Caco-2 (cell line): ENCODE data around the gene TPD52L1. TPM values are rescaled to one million over a fixed set of nuclear protein-coding genes. Genes with fewer than 3 reads are reported as not detected.

Source experiments
- BruUV-seq: library from RNA; stranded (reverse); fragments of 400-500 nt; replicated peaks from 2 replicates; lab custom pipeline; 2021; lab: Mats Ljungman, UMichigan
- CTCF ChIA-PET: fragments of 300-600 bp; sonication (Branson Sonifier 250); formaldehyde crosslinking; loops from one replicate; lab custom pipeline; 2022; ENCODE audit warnings: antibody characterized with exemption; lab: Charles Lee
- POLR2A ChIA-PET: fragments of 300-600 bp; sonication (Branson Sonifier 250); formaldehyde crosslinking; loops from one replicate; lab custom pipeline; 2022; ENCODE audit warnings: antibody characterized with exemption; lab: Charles Lee
- DNase-seq, 2 experiments: peaks; one replicate each; pipeline versions ENCODE4 v3.0.0 to v3.0.0-alpha.2; 2020 to 2022
- H3K27me3 ChIP-seq: replicated peaks from 2 replicates; pipeline ENCODE4 v1.6.0; 2011; ENCODE audit warnings: low read length; ENCODE audit not compliant: control insufficient read depth, insufficient read depth
- H3K36me3 ChIP-seq: 2 replicates; pipeline ENCODE4 v1.5.1; 2011; ENCODE audit warnings: low read length; ENCODE audit not compliant: control insufficient read depth, insufficient read depth
- H3K4me1 ChIP-seq: fragments of 250-450 bp; sonication (Bioruptor Pico); 2 replicates; pipeline ENCODE4 v1.5.1; 2020; ENCODE audit warnings: mild to moderate bottlenecking
- H3K4me3 ChIP-seq: 2 replicates; pipeline ENCODE4 v1.5.1; 2011; ENCODE audit warnings: low read depth, mild to moderate bottlenecking, control low read depth, low read length
- H3K9me3 ChIP-seq: fragments of 250-450 bp; sonication (Bioruptor Pico); 2 replicates; pipeline ENCODE4 v1.5.1; 2020; ENCODE audit warnings: mild to moderate bottlenecking, moderate library complexity
- H3K27ac Mint-ChIP-seq: one replicate; pipeline ENCODE4 v1.8.0; 2022; ENCODE audit warnings: mixed read lengths; ENCODE audit not compliant: unreplicated experiment
- H3K27me3 Mint-ChIP-seq: one replicate; pipeline ENCODE4 v1.8.0; 2022; ENCODE audit warnings: mixed read lengths; ENCODE audit not compliant: insufficient read depth, unreplicated experiment
- H3K36me3 Mint-ChIP-seq: one replicate; pipeline ENCODE4 v1.8.0; 2022; ENCODE audit warnings: mild to moderate bottlenecking, mixed read lengths; ENCODE audit not compliant: insufficient read depth, unreplicated experiment
- H3K4me1 Mint-ChIP-seq: one replicate; pipeline ENCODE4 v1.8.0; 2022; ENCODE audit warnings: low read depth, mixed read lengths; ENCODE audit not compliant: unreplicated experiment
- H3K4me3 Mint-ChIP-seq: one replicate; pipeline ENCODE4 v1.8.0; 2022; ENCODE audit warnings: mild to moderate bottlenecking, moderate library complexity, mixed read lengths; ENCODE audit not compliant: unreplicated experiment
- H3K9me3 Mint-ChIP-seq: one replicate; pipeline ENCODE4 v1.8.0; 2022; ENCODE audit warnings: mixed read lengths; ENCODE audit not compliant: unreplicated experiment
- intact Hi-C: fragments of 100-400 bp; cut with micrococcal nuclease; formaldehyde crosslinking; loops from one replicate; pipeline ENCODE4 v1.10.0; 2022; ENCODE audit not compliant: unreplicated experiment
- total RNA-seq: library from RNA; stranded (reverse); gene quantifications from 2 replicates; pipeline ENCODE4 v1.2.3, GENCODE V29; 2022
- TF ChIP-seq, protein P1 (sequence below), 2 experiments: fragments of 200-600 bp in 1 of 2; IDR thresholded peaks; 1 replicate in 1 of 2; 2 replicates in 1 of 2; pipeline versions ENCODE4 v1.5.1 to v1.8.0; 2011 to 2022; ENCODE audit warnings: antibody characterized with exemption in 1 of 2, control low read depth in 1 of 2, inconsistent platforms in 1 of 2, low read depth in 1 of 2, low read length in 1 of 2, mild to moderate bottlenecking in 1 of 2, moderate library complexity in 1 of 2; ENCODE audit not compliant: insufficient read depth in 1 of 2, severe bottlenecking in 1 of 2, unreplicated experiment in 1 of 2

Gene TPD52L1
- total RNA-seq, 1 experiment from 2014 or later, result 83.9 TPM

DNA sequence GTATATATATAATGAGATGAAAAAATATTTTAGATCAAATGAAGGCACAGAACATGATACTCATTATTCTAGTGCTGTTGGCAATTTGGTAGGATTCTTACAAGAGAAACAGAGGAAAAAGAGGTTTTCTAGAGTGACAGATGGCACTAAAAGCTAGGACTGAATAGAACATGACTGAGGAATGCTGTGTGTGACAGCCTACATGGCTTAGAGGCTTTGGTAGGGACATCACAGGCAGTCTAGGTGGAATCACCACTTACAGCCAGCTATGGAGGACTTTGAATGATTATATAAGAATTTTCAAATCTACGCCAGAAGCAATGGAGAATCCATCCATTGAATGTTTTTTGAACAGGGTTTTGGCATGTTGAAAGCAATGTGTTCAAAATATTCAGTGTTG is 52.8 kb downstream of the TPD52L1 start:
- Mint-ChIP-seq H3K27ac (no peak overlapping the region), H3K4me1 (peaks cover 18% of the 10 kb centered on the region), H3K4me3 (no peak overlapping the region), H3K27me3 (no peaks in the 10 kb centered on the region), H3K9me3 (no peaks in the 10 kb centered on the region), H3K36me3 (peaks cover 5% of the 10 kb centered on the region)
- intact Hi-C loops, result no loop called here
- CTCF ChIA-PET, result no interaction called here
- TF ChIP-seq, protein P1, sequence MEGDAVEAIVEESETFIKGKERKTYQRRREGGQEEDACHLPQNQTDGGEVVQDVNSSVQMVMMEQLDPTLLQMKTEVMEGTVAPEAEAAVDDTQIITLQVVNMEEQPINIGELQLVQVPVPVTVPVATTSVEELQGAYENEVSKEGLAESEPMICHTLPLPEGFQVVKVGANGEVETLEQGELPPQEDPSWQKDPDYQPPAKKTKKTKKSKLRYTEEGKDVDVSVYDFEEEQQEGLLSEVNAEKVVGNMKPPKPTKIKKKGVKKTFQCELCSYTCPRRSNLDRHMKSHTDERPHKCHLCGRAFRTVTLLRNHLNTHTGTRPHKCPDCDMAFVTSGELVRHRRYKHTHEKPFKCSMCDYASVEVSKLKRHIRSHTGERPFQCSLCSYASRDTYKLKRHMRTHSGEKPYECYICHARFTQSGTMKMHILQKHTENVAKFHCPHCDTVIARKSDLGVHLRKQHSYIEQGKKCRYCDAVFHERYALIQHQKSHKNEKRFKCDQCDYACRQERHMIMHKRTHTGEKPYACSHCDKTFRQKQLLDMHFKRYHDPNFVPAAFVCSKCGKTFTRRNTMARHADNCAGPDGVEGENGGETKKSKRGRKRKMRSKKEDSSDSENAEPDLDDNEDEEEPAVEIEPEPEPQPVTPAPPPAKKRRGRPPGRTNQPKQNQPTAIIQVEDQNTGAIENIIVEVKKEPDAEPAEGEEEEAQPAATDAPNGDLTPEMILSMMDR (IDR thresholded peaks at IDR 0.05; ENCODE audit: insufficient read depth in 1 of 2, low read depth in 1 of 2, low read length in 1 of 2, severe bottlenecking in 1 of 2, unreplicated experiment in 1 of 2), result no peak
- BruUV-seq, result no TSS peak
- DNase-seq, result no peak
- Histone ChIP-seq H3K4me3 (no peak overlapping the region), H3K27me3 (no peaks in the 10 kb centered on the region), H3K4me1 (peaks cover 30% of the 10 kb centered on the region), H3K36me3 (no peaks in the 10 kb centered on the region), H3K9me3 (no peaks in the 10 kb centered on the region)
- POLR2A ChIA-PET, result no interaction called here

DNA sequence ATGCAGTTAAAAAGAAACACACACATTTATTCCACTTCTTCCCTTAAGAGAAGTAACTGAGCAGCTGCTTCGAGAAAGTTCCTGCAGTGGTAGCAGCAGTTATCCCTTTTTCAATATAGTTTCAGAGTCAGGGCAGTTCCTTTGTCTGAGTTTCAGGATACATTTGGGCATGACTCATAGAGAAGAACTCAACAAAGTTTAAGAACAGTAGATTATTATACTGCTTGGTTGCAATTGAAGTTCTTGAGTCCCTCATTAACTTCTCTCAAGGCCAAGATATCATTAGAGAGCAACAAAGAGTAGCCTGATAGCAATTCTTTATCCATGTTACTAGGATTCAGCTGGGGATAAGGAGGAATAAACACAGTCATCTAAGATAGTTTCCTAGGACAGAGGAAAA is 54.4 kb downstream of the TPD52L1 start:
- CTCF ChIA-PET, result no interaction called here
- TF ChIP-seq, protein P1 (IDR thresholded peaks at IDR 0.05; ENCODE audit: insufficient read depth in 1 of 2, low read depth in 1 of 2, low read length in 1 of 2, severe bottlenecking in 1 of 2, unreplicated experiment in 1 of 2), result no peak
- peaks cover 6% of the 10 kb centered on the region for H3K4me1 Mint-ChIP-seq

DNA sequence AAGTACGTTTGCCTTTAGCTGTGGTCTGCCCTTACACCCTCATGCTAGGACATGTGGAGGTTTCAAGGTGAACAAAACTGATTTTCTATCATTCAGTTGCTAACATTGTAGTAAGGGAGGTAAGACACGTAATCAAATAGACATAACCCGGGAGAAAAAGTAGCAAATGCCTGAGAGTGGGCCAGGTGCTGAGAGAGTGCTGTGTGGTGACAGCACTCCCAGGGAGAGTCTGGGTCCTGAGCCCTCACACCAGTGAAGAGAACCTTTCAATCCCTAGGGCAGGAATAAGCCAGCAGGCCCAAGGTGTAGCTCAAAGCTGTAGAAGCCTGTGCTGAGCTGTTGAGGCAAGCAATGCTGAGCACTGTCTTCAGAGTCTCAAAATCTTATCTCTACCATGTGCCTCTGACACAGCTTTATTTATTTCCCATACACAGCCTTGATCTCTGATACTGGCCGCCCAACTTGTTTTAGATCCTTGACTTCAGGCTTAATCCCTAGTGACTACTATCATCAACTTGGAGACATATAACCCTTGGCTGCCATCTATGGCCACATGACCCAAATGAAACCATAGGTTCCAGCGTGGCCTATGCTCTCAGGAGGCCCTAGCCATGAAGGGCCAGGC is 55.2 kb downstream of the TPD52L1 start:
- Mint-ChIP-seq H3K4me1 (no peaks in the 10 kb centered on the region), H3K36me3 (no peaks in the 10 kb centered on the region), H3K27ac (no peak overlapping the region), H3K9me3 (no peaks in the 10 kb centered on the region), H3K27me3 (no peaks in the 10 kb centered on the region), H3K4me3 (no peak overlapping the region)
- H3K9me3 ChIP-seq, result no peaks in the 10 kb centered on the region
- ChIA-PET POLR2A (no interaction called here), CTCF (no interaction called here)
- no peak for DNase-seq
- no peaks in the 10 kb centered on the region for H3K36me3 ChIP-seq
- BruUV-seq, result no TSS peak
- peaks cover 9% of the 10 kb centered on the region for H3K4me1 ChIP-seq
- intact Hi-C loops, result no loop called here
- TF ChIP-seq, protein P1 (IDR thresholded peaks at IDR 0.05; ENCODE audit: insufficient read depth in 1 of 2, low read depth in 1 of 2, low read length in 1 of 2, severe bottlenecking in 1 of 2, unreplicated experiment in 1 of 2), result no peak
- no peaks in the 10 kb centered on the region for H3K27me3 ChIP-seq
- no peak overlapping the region for H3K4me3 ChIP-seq

More for the DNA sequence above, 54.4 kb downstream of the TPD52L1 start:
- Mint-ChIP-seq H3K4me3 (no peak overlapping the region), H3K27ac (no peak overlapping the region), H3K9me3 (no peaks in the 10 kb centered on the region), H3K27me3 (no peaks in the 10 kb centered on the region), H3K36me3 (no peaks in the 10 kb centered on the region)
- intact Hi-C loops, result no loop called here
- Histone ChIP-seq H3K36me3 (no peaks in the 10 kb centered on the region), H3K4me3 (no peak overlapping the region), H3K27me3 (no peaks in the 10 kb centered on the region), H3K9me3 (no peaks in the 10 kb centered on the region), H3K4me1 (peaks cover 17% of the 10 kb centered on the region)
- DNase-seq, result no peak
- POLR2A ChIA-PET, result no interaction called here
- no TSS peak for BruUV-seq
